ENCODE measurements around the gene ZAP70. TPM values are rescaled to one million over a fixed set of nuclear protein-coding genes. Genes with fewer than 3 reads are reported as not detected.
A peak's percentile ranks its signal among the peaks of the same experiment; 100 is the strongest.

The ZAP70 gene
- total and polyA plus RNA-seq, 4 experiments from 2014 or later: 140 to 419 (median 276) TPM

DNA sequence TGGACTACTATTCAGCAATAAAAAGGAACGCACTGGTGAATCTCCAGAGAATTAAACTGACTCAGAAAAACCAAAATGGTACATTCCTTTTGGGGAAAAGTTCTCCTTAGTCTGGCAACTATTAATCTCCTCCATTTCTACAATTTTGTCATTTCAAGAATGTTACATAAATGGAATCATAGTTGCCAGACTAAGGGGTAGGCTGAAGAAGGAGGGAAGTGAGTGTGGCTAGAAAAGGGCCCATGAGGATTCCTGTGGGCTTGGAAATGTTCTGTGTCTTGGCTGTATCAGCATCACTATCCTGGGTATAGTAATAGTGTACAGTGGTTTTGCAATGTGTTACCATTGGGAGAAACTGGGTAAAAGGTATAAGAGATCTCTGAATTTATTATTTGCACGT, 72.4 kb downstream of the ZAP70 start:
- no peak for DNase-seq
- H3K27me3 ChIP-seq (ENCODE audit: insufficient read depth, low read length): no peaks in the 10 kb centered on the region
- POLR2A ChIA-PET (ENCODE audit: partially characterized antibody): no interaction called here
- no peaks in the 10 kb centered on the region for H3K4me1 ChIP-seq (ENCODE audit: insufficient read depth, low read length)
- Mint-ChIP-seq H3K36me3 (peaks cover 15 to 36% of the 10 kb centered on the region in 2 donors), H3K9me3 (no peaks in the 10 kb centered on the region), H3K27ac (peak overlapping the region in 1 of 7 donors; percentile 65), H3K27me3 (no peaks in the 10 kb centered on the region), H3K4me1 (peaks cover 0 to 4% (median under 1%) of the 10 kb centered on the region in 4 donors), H3K4me3 (no peak overlapping the region)
- no peak overlapping the region for H3K27ac ChIP-seq (ENCODE audit: low read depth, low read length)
- H3K36me3 ChIP-seq (ENCODE audit: insufficient read depth, low read length): no peaks in the 10 kb centered on the region
- no peak overlapping the region for H3K4me3 ChIP-seq (ENCODE audit: low read length in 2 of 2)
- intact Hi-C loops (cut with micrococcal nuclease): no loop called here
- no peaks in the 10 kb centered on the region for H3K9me3 ChIP-seq (ENCODE audit: control insufficient read depth in 1 of 2, low read length in 2 of 2)
- CTCF ChIA-PET (ENCODE audit: partially characterized antibody): no interaction called here

DNA sequence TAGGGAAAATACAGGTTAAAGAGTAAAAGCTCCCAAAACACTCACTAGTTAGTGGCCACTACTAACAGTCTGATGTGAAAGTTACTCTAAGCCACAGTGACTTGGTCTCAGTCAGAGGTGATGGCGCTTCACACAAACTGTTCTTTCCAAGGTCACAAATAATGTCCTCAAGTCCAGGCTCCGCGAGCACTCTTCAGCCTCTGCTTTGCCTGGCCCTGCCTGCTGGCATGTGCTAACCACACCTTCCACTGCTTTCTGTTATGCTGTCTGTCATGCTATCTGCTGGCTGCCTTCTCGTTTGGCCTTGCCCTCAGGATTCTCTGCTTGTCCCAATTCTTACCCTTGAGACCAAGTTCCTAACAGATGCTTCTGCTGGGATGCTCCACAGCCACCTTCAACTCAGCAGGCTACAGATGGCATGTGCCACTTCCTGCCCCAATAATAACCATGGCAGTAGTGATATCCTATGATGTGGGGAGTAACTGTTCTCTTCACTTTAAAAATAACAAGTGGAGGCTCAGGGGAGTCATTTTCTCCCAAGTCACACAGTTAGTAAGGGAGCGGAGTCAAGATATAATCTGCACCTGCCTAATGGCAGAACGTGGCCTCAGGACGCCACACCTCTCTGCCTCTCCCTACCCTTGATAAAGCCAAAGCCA, 75.7 kb downstream of the ZAP70 start:
- H3K4me3 ChIP-seq (ENCODE audit: low read length in 2 of 2): no peak overlapping the region
- H3K27me3 ChIP-seq (ENCODE audit: insufficient read depth, low read length): no peaks in the 10 kb centered on the region
- Mint-ChIP-seq H3K36me3 (peaks cover 33 to 56% of the 10 kb centered on the region in 2 donors), H3K9me3 (no peaks in the 10 kb centered on the region), H3K4me1 (peaks cover 0 to 4% (median under 1%) of the 10 kb centered on the region in 4 donors), H3K27ac (peak overlapping the region in 1 of 7 donors; percentile 41), H3K4me3 (no peak overlapping the region), H3K27me3 (no peaks in the 10 kb centered on the region)
- CTCF ChIA-PET (ENCODE audit: partially characterized antibody): interaction anchor here (0.8 kb wide), 1 partner anchor 18 kb away, joined by 3 read pairs; no protein-coding TSS in a partner anchor
- no peak for DNase-seq
- intact Hi-C loops (cut with micrococcal nuclease): no loop called here
- no peak overlapping the region for H3K27ac ChIP-seq (ENCODE audit: low read depth, low read length)
- H3K9me3 ChIP-seq (ENCODE audit: control insufficient read depth in 1 of 2, low read length in 2 of 2): no peaks in the 10 kb centered on the region
- POLR2A ChIA-PET (ENCODE audit: partially characterized antibody): no interaction called here
- no peaks in the 10 kb centered on the region for H3K4me1 ChIP-seq (ENCODE audit: insufficient read depth, low read length)
- H3K36me3 ChIP-seq (ENCODE audit: insufficient read depth, low read length): peaks cover 18% of the 10 kb centered on the region

Other genes with a start within 250 kb of the ZAP70 start
- gene ANKRD36B, start 123.7 kb upstream of the ZAP70 start, total RNA-seq: 10 to 100 TPM; 76.6 to 82.0 TPM
- gene ANKRD36B, start 123.7 kb upstream of the ZAP70 start, polyA plus RNA-seq: 10 to 100 TPM in 1 of 2 donors, 1 to 10 TPM in 1; 6.4 to 32.0 TPM
- 100 to 1,000 TPM; 118 to 120 TPM for gene COX5B, start 67.5 kb upstream of the ZAP70 start, total RNA-seq
- 100 to 1,000 TPM; 339 to 387 TPM for gene COX5B, start 67.5 kb upstream of the ZAP70 start, polyA plus RNA-seq
- 10 to 100 TPM; 96.1 to 97.6 TPM for gene ACTR1B, start 49.5 kb upstream of the ZAP70 start, total RNA-seq
- 10 to 100 TPM; 12.0 to 15.5 TPM for gene ACTR1B, start 49.5 kb upstream of the ZAP70 start, polyA plus RNA-seq
- gene C2orf92, start 43.9 kb upstream of the ZAP70 start, total RNA-seq: 10 to 100 TPM; 13.0 to 13.3 TPM
- not detected for gene C2orf92, start 43.9 kb upstream of the ZAP70 start, polyA plus RNA-seq